ENCODE measurements around the gene RASAL2.
"Not testable (repeated sequence)": the region's sequence is repeated elsewhere in the genome, so short reads cannot be mapped to it uniquely, and the experiment has no call there.

The RASAL2 gene

DNA sequence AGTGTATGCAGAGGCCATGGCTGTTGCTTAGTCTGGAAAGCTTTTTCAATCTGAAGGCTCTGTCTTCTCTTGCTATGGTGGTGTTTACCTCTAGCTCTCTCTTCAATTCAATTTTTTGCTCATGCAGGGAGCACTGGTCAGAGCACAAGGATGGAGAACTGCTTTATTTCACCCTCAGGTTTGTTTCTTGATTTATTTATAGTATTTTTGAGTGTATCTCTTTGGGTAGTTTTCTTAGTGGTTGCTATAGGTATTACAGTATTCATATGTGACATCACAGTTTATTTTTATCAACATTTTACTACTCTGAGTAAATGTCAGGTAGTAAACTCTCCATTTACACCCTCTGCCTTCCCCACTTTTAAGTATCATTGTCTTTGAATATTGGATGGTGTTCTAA, 147.9 kb downstream of the RASAL2 start:
- no peak for DNase-seq

DNA sequence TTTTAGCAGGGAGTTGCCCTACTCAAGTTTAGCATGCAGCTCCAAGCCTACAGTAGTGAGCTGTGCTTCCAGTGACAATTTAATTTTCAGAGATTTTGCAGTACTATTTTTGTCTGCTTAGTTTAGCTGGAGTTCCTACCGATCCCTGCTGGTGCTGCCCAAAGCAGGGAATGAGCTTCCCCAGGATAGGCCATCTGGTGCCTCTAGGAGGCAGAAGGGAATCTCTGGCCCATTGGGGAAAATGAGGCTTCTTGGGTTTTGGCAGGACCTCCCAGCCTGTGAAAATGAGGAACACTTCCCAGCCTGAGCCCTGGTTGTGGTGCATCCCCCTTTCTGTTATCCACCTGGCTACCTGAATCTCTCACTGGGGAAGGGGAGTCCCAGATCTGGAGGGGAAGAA, 149.2 kb downstream of the RASAL2 start:
- DNase-seq = no peak

- DNase-seq = no peak
Observed at GRCh38 chr1:178243890-178244289, 150.0 kb downstream of the RASAL2 start.

GRCh38 chr1:178248284-178248683, 154.4 kb downstream of the RASAL2 start:
- DNase-seq = not testable (repeated sequence)

GRCh38 chr1:178253581-178253980, 159.7 kb downstream of the RASAL2 start:
- not testable (repeated sequence) for DNase-seq

DNA sequence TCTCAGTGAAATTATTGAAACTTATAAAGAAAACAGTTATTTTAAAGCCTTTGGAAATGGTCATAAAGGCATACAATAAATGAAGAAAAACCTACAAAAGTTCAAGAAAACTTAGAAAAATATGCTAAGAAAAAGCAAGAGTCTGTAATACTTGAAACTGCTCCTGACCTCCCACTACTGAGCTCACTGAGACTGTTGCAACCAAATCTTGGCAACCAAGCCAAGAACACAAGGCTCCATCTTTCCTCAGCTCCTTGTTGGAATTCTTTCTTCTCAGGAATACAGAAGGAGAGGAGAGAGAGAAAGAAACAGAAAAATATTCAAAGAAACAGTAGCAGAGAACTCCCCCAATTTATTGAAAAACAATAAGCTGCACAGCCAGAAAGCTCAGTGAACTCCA, 160.5 kb downstream of the RASAL2 start:
- no peak for DNase-seq

DNA sequence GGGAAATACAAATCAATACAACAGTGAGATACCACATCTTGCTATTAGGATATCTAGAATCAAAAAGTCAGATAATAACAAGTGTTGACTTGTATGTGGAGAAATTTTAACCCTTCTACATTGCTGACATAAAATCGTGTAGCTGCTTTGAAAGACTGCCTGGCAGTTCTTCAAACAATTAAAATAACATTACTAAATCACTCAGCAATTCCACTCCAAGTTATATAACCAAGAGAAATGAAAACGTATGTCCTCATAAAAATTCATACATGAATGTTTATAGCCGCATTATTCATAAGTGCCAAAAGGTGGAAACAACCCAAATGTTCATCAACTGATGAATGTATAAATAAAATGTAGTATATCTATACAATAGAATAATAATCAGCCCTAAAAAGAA, 164.6 kb downstream of the RASAL2 start:
- no peak for DNase-seq

DNA sequence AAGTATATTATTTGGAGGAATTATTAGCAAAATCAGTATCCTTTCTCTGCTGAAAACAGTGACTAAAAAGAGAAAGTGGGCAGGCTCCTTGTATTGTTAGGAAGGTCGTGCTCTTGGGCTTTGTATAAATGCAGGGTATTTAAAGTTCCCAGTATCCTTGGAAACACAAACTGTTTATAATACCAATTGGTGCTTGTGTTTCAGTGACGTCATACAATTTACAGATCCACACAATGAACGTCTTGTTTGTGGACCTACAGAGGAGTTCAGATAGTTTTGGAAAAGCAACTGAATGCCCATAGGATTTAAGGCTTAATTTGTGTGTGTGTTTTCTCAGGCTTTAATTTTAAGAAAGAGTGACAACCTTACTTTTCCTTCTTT, 168.2 kb downstream of the RASAL2 start:
- DNase-seq = no peak

GRCh38 chr1:178263341-178263740, 169.4 kb downstream of the RASAL2 start:
- no peak for DNase-seq

- DNase-seq = no peak
Observed at GRCh38 chr1:178266113-178266512, 172.2 kb downstream of the RASAL2 start.

DNA sequence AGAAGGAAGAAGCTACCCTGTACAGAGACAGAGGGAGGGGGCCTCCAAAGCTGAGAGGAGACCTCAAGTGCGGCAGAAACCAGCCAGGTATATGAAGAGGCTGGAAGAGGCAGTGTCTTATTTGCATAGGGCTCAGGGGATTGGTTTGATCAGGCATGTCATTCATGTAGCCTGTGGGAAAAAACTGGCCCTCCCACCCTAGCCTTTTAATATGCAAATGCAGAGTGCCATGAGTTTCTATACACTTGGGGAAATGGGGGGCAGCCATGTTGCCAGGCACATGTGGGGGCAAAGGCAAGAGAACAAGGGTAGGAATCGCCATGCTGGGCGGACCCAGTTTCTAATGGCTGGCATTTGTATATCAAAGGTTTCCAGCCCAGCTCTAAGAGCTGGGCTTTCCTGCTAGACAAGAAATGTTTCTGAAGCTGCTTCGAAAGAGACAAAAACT, 172.7 kb downstream of the RASAL2 start:
- no peak for DNase-seq

- DNase-seq = no peak
Observed at GRCh38 chr1:178267646-178268094, 173.8 kb downstream of the RASAL2 start.

DNA sequence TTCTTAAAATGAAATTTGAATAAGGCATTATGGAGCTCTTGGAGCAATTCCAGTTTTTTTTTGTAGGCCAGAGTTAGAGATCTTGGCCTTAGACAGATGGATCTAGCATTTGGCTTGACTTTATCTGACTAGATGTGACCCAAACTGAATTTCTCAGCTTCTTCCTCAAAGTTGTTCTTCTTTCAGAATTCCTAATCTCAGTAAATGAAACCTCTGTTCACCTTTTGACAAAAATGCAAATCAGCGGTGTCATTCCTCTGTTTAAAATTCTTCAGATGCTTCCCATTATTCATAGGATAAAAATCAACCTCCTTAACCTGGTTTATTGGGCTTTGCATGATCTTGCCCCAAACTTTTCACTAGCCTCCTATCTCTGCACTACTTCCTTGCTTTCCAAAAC, 177.6 kb downstream of the RASAL2 start:
- no peak for DNase-seq

GRCh38 chr1:178273707-178274410, 180.0 kb downstream of the RASAL2 start:
- no peak for DNase-seq

DNA sequence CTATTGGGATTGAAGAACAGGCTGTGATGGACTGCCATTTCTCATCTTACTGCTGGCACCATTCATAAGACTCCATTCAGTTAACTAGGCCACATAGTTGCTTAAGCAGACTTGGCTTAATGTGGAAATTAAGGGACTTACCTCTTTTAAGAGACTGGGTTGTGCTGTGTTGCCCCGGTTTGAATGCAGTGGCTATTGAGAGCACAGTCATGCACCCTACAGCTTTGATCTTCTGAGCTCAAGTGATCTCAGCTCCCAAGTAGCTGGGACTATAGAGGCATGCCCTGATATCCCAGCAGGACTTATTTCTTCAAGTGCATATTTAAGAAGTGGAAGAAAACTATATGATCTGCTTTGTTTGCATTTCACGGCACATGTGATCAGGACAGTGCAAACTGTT, 181.1 kb downstream of the RASAL2 start:
- no peak for DNase-seq

DNA sequence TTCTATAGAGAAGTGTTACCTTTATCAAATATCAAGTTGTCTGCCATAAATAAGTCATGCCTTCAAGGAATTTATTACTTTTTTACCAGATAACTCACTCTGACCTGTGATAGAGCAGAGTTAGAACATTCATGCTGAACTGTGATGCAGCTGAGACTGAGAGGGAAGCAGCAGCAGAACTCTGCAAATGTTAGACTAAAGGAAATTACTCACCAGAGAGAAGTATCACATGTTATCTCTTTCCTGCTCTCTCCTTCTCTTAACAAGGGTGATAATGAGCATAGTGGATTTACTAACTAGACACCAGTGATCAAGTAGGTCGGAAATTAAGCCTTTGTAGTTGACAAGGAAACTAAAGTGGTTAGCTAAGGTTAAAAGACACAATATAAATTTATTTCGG, 181.6 kb downstream of the RASAL2 start:
- DNase-seq = no peak

GRCh38 chr1:178277793-178278530, 184.1 kb downstream of the RASAL2 start:
- no peak for DNase-seq

DNA sequence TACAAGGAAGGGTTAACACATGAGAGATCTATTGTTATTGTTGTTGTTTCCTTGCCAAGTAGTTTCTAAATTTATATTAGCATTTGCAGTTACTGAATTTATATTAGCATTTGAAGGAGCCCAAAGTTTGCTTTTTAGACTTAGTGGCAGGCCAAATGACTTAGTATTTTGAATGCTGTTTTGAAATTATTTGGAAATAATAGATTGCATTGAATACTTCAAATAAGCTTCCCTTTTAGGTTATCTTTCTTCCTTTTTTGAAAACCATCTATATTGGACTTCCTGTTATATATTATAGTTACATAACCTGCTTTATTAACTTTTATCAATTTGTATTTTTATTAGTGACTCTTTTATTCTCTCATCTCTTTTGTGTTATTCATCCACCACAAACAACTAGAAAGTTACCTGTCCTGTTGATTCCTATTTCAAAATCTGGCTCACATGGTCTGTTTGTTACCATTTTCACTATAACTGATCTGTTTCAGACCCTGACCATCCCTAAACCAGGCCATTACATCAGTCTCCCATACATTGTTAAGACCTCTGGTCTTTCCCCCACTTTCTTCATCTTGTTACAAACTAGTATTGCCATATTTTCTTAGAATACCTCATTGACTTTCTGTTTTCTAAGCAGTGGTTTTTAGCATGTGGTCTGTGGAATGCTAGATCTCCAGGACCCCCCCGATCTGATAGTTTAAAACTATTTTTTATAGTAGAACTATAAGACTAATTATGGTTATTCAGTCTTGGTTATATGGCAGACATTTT, 185.2 kb downstream of the RASAL2 start:
- DNase-seq = no peak

GRCh38 chr1:178282949-178283367, 189.1 kb downstream of the RASAL2 start:
- no peak for DNase-seq

GRCh38 chr1:178283409-178283808, 189.5 kb downstream of the RASAL2 start:
- DNase-seq = no peak

- no peak for DNase-seq
Observed at GRCh38 chr1:178284058-178284457, 190.2 kb downstream of the RASAL2 start.

DNA sequence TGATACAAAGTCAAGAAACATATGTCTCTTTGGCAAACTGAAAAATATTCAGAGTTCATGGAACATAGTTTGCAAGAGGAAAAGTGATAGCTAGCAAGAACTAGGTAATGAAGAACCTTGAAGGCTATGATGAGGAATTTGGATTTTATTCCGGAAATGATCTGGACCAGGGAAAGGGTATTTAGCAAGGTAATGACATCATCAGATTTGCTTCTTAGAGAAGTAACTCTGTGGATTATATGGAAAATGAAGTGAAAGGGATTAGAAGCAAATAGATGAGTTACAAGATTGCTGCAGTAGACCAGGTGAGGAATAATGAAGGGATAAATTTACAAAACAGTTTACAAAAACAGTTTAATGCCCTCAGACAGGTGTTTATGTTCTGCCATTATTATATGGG, 197.3 kb downstream of the RASAL2 start:
- DNase-seq = no peak

DNA sequence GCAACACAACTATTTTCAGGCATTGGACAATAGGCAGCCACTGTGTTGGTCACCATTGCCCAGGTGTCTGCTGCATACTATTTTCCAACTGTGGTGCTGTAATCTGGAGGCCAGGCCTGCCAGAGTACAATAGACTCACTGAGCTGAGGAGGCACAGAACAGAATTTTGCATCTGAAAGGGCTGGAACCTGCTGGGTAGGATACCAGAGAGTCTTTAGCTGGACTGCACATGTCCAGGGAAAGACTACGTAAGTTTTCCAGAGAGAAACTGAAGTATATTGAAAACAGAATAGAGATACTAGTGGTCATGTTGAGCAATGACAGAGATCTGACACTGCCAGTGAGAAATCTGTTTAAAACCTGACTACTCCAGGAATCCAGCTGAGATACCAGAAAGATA, 200.8 kb downstream of the RASAL2 start:
- DNase-seq = no peak

GRCh38 chr1:178300352-178300699, 206.4 kb downstream of the RASAL2 start:
- no peak for DNase-seq

All from NCI-H524 treated with DMSO at 0.1 percent for 48 hours (cell line).